Loucy (cell line): ENCODE results near the gene GADL1.

Experiments used
- EZH2phosphoT487 ChIP-seq: fragments of 200-600 bp; IDR thresholded peaks from 2 replicates; pipeline ENCODE4 v1.6.1; 2018; ENCODE audit warnings: antibody characterized with exemption, mild to moderate bottlenecking, moderate library complexity, borderline replicate concordance
- TF ChIP-seq, protein P1 (sequence below): fragments of 200-600 bp; sonication (generic); conservative IDR thresholded peaks from 2 replicates; pipeline ENCODE4 v1.5.1; 2014; ENCODE audit warnings: mild to moderate bottlenecking, antibody characterized with exemption, low read length

DNA sequence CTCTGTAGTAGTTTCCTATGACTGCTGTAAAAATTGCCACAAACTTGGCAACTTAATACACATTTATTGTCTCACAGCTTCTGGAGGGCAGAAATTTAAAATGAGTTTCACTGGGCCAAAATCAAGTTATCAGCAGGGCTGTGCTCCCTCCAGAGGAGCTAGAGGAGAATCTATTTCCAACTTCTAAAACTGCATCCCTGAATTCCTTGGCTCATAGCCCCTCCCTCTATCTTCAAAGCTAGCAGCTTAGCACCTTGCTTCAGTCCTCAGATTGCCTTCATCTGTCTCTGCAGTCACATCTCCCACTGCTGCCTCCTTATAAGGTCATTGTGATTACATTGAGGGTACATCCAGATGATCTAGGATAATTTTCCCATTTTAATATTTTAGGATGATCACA, 17.8 kb upstream of the GADL1 start:
- TF ChIP-seq, protein P1, sequence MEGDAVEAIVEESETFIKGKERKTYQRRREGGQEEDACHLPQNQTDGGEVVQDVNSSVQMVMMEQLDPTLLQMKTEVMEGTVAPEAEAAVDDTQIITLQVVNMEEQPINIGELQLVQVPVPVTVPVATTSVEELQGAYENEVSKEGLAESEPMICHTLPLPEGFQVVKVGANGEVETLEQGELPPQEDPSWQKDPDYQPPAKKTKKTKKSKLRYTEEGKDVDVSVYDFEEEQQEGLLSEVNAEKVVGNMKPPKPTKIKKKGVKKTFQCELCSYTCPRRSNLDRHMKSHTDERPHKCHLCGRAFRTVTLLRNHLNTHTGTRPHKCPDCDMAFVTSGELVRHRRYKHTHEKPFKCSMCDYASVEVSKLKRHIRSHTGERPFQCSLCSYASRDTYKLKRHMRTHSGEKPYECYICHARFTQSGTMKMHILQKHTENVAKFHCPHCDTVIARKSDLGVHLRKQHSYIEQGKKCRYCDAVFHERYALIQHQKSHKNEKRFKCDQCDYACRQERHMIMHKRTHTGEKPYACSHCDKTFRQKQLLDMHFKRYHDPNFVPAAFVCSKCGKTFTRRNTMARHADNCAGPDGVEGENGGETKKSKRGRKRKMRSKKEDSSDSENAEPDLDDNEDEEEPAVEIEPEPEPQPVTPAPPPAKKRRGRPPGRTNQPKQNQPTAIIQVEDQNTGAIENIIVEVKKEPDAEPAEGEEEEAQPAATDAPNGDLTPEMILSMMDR: no peak
- TF ChIP-seq EZH2phosphoT487: no peak
